IMR-90 (cell line): ENCODE data around the gene PARPBP. TPM values are rescaled to one million over a fixed set of nuclear protein-coding genes. Genes with fewer than 3 reads are reported as not detected.

Experiments used
- ATAC-seq: fragments of 200-7000 bp; cut with Tn5 transposase; 2 replicates; pipeline ENCODE4 v1.9.1; 2020; ENCODE audit warnings: low read depth, mild to moderate bottlenecking, moderate library complexity
- BruUV-seq: library from RNA; stranded (reverse); fragments of 400-500 nt; replicated peaks from 2 replicates; lab custom pipeline; 2021; lab: Mats Ljungman, UMichigan
- CTCF ChIA-PET: fragments of 300-600 bp; formaldehyde crosslinking; extraction: SDS; loops from one replicate; lab custom pipeline; 2021; ENCODE audit warnings: antibody characterized with exemption; lab: Yijun Ruan, JAX
- POLR2A ChIA-PET: fragments of 300-600 bp; sonication (Branson Sonifier 250); formaldehyde crosslinking; loops from one replicate; lab custom pipeline; 2022; ENCODE audit warnings: antibody characterized with exemption; ENCODE audit not compliant: unreplicated experiment; lab: Charles Lee
- DNase-seq: peaks from one replicate; pipeline ENCODE4 v3.0.0; 2013
- H2AFZ ChIP-seq: replicated peaks from 2 replicates; pipeline ENCODE3; 2013; ENCODE audit warnings: low read length, mild to moderate bottlenecking; ENCODE audit not compliant: poor library complexity
- H2AK5ac ChIP-seq: 2 replicates; pipeline ENCODE4 v1.6.1; 2013; ENCODE audit warnings: low read depth, low read length, inconsistent platforms
- H2AK9ac ChIP-seq: replicated peaks from 2 replicates; pipeline ENCODE3; 2013; ENCODE audit warnings: mild to moderate bottlenecking, low read depth, low read length, moderate library complexity; ENCODE audit not compliant: poor library complexity
- H2BK120ac ChIP-seq: 2 replicates; pipeline ENCODE4 v1.6.1; 2013; ENCODE audit warnings: low read depth, low read length, inconsistent platforms
- H2BK15ac ChIP-seq: 3 replicates; pipeline ENCODE4 v1.6.1; 2013; ENCODE audit warnings: low read depth, low read length, inconsistent platforms
- H2BK20ac ChIP-seq: 2 replicates; pipeline ENCODE4 v1.6.1; 2013; ENCODE audit warnings: low read depth, mild to moderate bottlenecking, inconsistent platforms, low read length, moderate library complexity
- H2BK5ac ChIP-seq: 2 replicates; pipeline ENCODE4 v1.6.1; 2013; ENCODE audit warnings: mild to moderate bottlenecking, low read depth, low read length, inconsistent platforms; ENCODE audit not compliant: poor library complexity, severe bottlenecking
- H3K14ac ChIP-seq: replicated peaks from 2 replicates; pipeline ENCODE4 v1.6.1; 2013; ENCODE audit warnings: low read depth, low read length, inconsistent platforms
- H3K18ac ChIP-seq: 2 replicates; pipeline ENCODE4 v1.6.1; 2013; ENCODE audit warnings: low read depth, low read length, control low read depth
- H3K23ac ChIP-seq: 2 replicates; pipeline ENCODE4 v1.6.1; 2013; ENCODE audit warnings: low read depth, low read length, inconsistent platforms
- H3K27ac ChIP-seq: 2 replicates; pipeline ENCODE4 v1.5.1; 2013; ENCODE audit warnings: mild to moderate bottlenecking, control low read depth, low read length; ENCODE audit not compliant: insufficient read depth
- H3K27me3 ChIP-seq: 2 replicates; pipeline ENCODE4 v1.6.1; 2013; ENCODE audit warnings: low read length; ENCODE audit not compliant: control insufficient read depth, insufficient read depth
- H3K36me3 ChIP-seq: 2 replicates; pipeline ENCODE4 v1.6.1; 2013; ENCODE audit warnings: low read length, mixed read lengths; ENCODE audit not compliant: control insufficient read depth, insufficient read depth
- H3K4ac ChIP-seq: 2 replicates; pipeline ENCODE4 v1.6.1; 2013; ENCODE audit warnings: low read depth, low read length, inconsistent platforms
- H3K4me1 ChIP-seq: 2 replicates; pipeline ENCODE4 v1.6.1; 2013; ENCODE audit warnings: low read length, mixed read lengths; ENCODE audit not compliant: control insufficient read depth, insufficient read depth
- H3K4me2 ChIP-seq: 2 replicates; pipeline ENCODE4 v1.6.1; 2013; ENCODE audit warnings: low read depth, mild to moderate bottlenecking, control low read depth, low read length, moderate library complexity
- H3K4me3 ChIP-seq: 2 replicates; pipeline ENCODE4 v1.5.1; 2013; ENCODE audit warnings: low read depth, mild to moderate bottlenecking, control low read depth, low read length, moderate library complexity; ENCODE audit not compliant: insufficient read depth
- H3K56ac ChIP-seq: 2 replicates; pipeline ENCODE4 v1.6.1; 2013; ENCODE audit warnings: low read length, inconsistent platforms; ENCODE audit not compliant: insufficient read depth; ENCODE audit errors: extremely low read depth
- H3K79me1 ChIP-seq, 2 experiments: 2 replicates each; pipeline ENCODE4 v1.6.1; 2013; ENCODE audit warnings: low read length in 2 of 2, inconsistent platforms in 1 of 2, low read depth in 1 of 2
- H3K9ac ChIP-seq: 2 replicates; pipeline ENCODE4 v1.6.1; 2013; ENCODE audit warnings: low read depth, low read length, control low read depth
- H3K9me1 ChIP-seq: 2 replicates; pipeline ENCODE4 v1.6.1; 2013; ENCODE audit warnings: low read length, inconsistent platforms; ENCODE audit not compliant: insufficient read depth
- H3K9me3 ChIP-seq: 2 replicates; pipeline ENCODE4 v1.6.1; 2013; ENCODE audit warnings: low read length; ENCODE audit not compliant: control insufficient read depth, insufficient read depth
- H4K20me1 ChIP-seq: 2 replicates; pipeline ENCODE4 v1.6.1; 2013; ENCODE audit warnings: low read length, inconsistent platforms; ENCODE audit not compliant: insufficient read depth
- H4K5ac ChIP-seq: 2 replicates; pipeline ENCODE4 v1.6.1; 2013; ENCODE audit warnings: mild to moderate bottlenecking, low read depth, low read length, control low read depth
- H4K8ac ChIP-seq, 2 experiments: 2 replicates each; pipeline ENCODE4 v1.6.1; 2013; ENCODE audit warnings: low read depth in 2 of 2, low read length in 2 of 2, control low read depth in 1 of 2, inconsistent platforms in 1 of 2
- H4K91ac ChIP-seq: 2 replicates; pipeline ENCODE4 v1.6.1; 2013; ENCODE audit warnings: low read depth, low read length, inconsistent platforms; ENCODE audit not compliant: insufficient read depth
- ELK1 ChIP-seq: fragments of 150-350 bp; IDR thresholded peaks from 2 replicates; pipeline ENCODE4 v1.6.1; 2016; ENCODE audit warnings: low read depth, mild to moderate bottlenecking, low read length, moderate library complexity, borderline replicate concordance
- MAZ ChIP-seq: IDR thresholded peaks from 2 replicates; pipeline ENCODE4 v1.6.1; 2012; ENCODE audit warnings: low read depth, mild to moderate bottlenecking, low read length, improper control_type of control experiment, moderate library complexity, borderline replicate concordance
- dilution Hi-C: fragments of 300-500 bp; cut with HindIII; formaldehyde crosslinking; loops from one replicate; pipeline ENCODE4 v1.14.3; 2018; ENCODE audit warnings: low sequenced_read_pairs; ENCODE audit not compliant: unreplicated experiment
- in situ Hi-C: fragments of 300-500 bp; cut with MboI; formaldehyde crosslinking; loops from 3 replicates; pipeline ENCODE4 v1.14.3; 2019; ENCODE audit warnings: low sequenced_read_pairs, inconsistent platforms, mixed read lengths
- intact Hi-C: fragments of 100-400 bp; cut with micrococcal nuclease; formaldehyde crosslinking; loops from 2 replicates; pipeline ENCODE4 v1.10.0; 2022
- polyA plus RNA-seq, 3 experiments: library from polyadenylated mRNA; depleted of rRNA; stranded (reverse); fragments of >200 nt; gene quantifications; 2 replicates each; pipeline ENCODE4 v1.2.3, GENCODE V29; 2012; ENCODE audit warnings: low replicate concordance in 1 of 3
- total RNA-seq: library from RNA; depleted of rRNA; stranded (reverse); fragments of >200 nt; gene quantifications from 2 replicates; pipeline ENCODE4 v1.2.3, GENCODE V29; 2012

Gene PARPBP
- total and polyA plus RNA-seq, 2 of the 4 experiments (the other 2 are of a cell fraction) = 4.8 to 7.2 TPM

- DNase-seq (no peak), ATAC-seq (no peak)
- Histone ChIP-seq H4K91ac (no peak overlapping the region), H3K27ac (no peak overlapping the region), H3K4me3 (no peak overlapping the region), H3K18ac (no peak overlapping the region), H3K9me3 (no peaks in the 10 kb centered on the region), H2BK120ac (no peak overlapping the region), H3K27me3 (no peaks in the 10 kb centered on the region), H2AK5ac (no peak overlapping the region), H3K36me3 (no peaks in the 10 kb centered on the region), H3K14ac (no peak overlapping the region), H3K23ac (no peak overlapping the region), H3K4me2 (no peak overlapping the region), H2BK20ac (no peak overlapping the region), H2BK15ac (no peak overlapping the region), H2AFZ (no peak overlapping the region), H2BK5ac (no peak overlapping the region), H3K4me1 (no peaks in the 10 kb centered on the region), H3K4ac (no peak overlapping the region), H3K79me1 (no peaks in the 10 kb centered on the region), H3K9me1 (no peaks in the 10 kb centered on the region), H3K9ac (no peak overlapping the region), H2AK9ac (no peak overlapping the region), H4K8ac (no peak overlapping the region), H3K56ac (no peak overlapping the region), H4K5ac (no peak overlapping the region), H4K20me1 (no peaks in the 10 kb centered on the region)
- intact Hi-C loops (no loop called here), in situ Hi-C loops (no loop called here), dilution Hi-C loops (no loop called here)
- BruUV-seq = no TSS peak
- POLR2A ChIA-PET = no interaction called here
- TF ChIP-seq MAZ = no peak
- TF ChIP-seq ELK1 = no peak
- CTCF ChIA-PET = no interaction called here
These were observed 112.1 kb downstream of the PARPBP start for GRCh38 chr12:102232036-102232435.
